NT2/D1 (cell line): ENCODE measurements around the gene GNAL.

ENCODE experiments used
- YY1 ChIP-seq: IDR thresholded peaks from 2 replicates; pipeline ENCODE4 v1.6.1; 2011; ENCODE audit not compliant: insufficient read length, insufficient read depth
- ZNF274 ChIP-seq: IDR thresholded peaks from 2 replicates; pipeline ENCODE4 v1.6.1; 2011; ENCODE audit warnings: mild to moderate bottlenecking, low read depth, low read length

DNA sequence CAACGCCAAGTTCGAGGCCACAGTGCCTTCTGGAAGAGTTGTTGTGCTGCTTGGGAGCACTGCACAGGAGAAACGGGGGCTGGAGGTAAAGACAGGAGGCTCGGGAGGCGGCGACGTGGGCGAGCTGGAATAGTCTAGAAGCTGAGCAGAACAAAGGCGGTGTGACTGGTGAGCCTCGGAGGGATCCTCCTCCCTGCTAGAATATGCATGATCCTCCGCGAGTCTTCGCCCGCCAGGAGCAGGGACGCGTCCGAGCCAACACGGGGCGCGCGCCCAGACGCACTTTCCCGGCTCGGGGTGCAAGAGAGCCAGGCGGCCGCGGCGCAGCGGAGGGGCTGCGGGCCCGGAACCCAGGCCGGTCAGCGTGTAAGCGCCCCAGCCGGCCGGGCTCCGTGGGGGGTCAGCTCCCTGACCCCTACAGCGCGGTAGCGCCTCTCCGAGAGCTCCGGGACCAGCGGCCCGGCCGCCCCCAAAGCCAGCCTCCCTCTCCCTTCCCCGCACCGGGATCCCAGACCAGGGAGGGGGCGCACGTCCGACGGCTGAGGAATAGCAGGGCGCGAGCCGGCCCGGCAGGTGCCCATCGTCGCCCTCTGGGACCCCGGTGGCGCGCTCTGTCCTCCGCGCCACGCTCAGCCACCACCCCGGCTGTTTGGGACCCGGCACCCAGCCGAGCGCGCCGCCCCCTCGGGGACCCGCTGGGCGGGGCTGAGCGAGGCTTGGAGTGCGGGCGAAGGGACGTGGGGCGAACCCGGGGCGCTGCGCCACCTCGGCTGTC is 62.5 kb downstream of the GNAL start:
- TF ChIP-seq YY1: no peak
- TF ChIP-seq ZNF274: no peak
